ENCODE results near the gene CD79B.
A peak's percentile ranks its signal among the peaks of the same experiment; 100 is the strongest.
"Not testable (repeated sequence)": the region's sequence is repeated elsewhere in the genome, so short reads cannot be mapped to it uniquely, and the experiment has no call there.

CD79B gene

DNA sequence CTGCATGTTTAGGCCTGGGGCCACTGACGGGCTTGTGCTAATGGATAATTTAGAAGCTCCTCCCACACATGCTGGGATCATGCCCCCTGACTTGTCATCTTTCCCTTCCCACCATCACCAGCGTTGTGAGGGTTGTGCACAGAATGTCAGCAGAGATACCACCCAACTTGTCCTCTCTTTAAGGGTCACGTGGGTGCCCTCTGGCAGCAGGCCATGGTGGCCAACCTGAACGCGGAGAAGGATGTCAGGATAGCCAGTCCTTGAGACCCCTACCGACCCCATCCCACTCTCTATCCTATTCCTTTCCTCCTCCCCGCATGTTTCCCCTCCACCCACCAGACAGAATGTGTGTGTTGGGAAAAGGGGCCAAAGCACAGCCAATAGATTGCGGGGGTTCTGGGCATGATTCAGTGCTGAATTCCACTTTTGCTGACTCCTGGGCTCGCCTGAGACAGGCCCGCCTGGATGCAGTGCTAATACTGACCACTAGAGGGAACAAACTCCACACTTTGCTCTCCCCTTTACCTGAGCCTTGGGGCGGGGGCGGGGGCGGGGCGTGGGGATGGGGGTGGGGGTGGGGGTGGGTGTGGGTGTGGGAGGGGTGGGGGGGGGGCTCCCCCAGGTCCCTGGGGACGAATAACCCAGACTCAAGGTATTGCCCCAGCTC lies 50.1 kb downstream of the CD79B start, which contains the start of gene GH2:
GH2 (minus strand) TSS at position 10 of the 667 bp plus-strand sequence. CDS start 143 bp downstream, outside the sequence.
- peak in 1 of 2 donors; percentile 28 for DNase-seq (ENCODE audit: extremely low read depth in 1 of 2, low read depth in 1 of 2)

DNA sequence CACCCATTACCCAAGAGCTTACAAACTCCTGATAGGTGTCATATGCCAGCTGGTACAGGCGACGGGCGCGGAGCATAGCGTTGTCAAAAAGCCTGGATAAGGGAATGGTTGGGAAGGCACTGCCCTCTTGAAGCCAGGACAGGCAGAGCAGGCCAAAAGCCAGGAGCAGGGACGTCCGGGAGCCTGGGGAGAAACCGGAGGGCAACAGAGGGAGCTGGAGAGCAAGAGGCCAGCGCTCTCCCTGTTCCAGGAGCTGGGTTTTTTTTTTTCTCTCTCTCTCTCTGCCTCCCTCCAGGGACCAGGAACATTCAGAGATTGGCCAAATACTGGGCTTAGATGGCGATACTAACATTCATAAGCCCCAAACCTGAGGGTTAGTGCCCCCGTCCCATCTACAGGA lies 50.8 kb downstream of the CD79B start:
- not testable (repeated sequence) for DNase-seq (ENCODE audit: extremely low read depth in 1 of 2, low read depth in 1 of 2)

DNA sequence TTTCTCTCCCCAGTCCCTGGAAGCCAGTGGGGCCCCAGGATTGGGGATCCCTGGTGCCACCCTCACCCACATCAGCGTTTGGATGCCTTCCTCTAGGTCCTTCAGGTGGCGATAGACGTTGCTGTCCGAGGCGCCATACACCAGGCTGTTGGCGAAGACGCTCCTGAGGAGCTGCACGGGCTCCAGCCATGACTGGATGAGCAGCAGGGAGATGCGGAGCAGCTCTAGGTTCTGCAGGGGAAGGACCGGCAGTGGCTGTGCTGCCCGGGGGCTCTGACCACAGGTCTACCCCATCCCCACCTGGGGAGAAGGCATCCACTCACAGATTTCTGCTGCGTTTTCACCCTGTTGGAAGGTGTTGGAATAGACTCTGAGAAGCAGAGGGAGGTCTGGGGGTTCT lies 51.4 kb downstream of the CD79B start:
- no peak for DNase-seq (ENCODE audit: extremely low read depth in 1 of 2, low read depth in 1 of 2)

Data from activated CD8-positive, alpha-beta memory T cell treated with anti-CD3 and anti-CD28 coated beads for 1 hour (primary cell).